Measurements from ENCODE around the gene PDZD4.

The PDZD4 gene, protein sequence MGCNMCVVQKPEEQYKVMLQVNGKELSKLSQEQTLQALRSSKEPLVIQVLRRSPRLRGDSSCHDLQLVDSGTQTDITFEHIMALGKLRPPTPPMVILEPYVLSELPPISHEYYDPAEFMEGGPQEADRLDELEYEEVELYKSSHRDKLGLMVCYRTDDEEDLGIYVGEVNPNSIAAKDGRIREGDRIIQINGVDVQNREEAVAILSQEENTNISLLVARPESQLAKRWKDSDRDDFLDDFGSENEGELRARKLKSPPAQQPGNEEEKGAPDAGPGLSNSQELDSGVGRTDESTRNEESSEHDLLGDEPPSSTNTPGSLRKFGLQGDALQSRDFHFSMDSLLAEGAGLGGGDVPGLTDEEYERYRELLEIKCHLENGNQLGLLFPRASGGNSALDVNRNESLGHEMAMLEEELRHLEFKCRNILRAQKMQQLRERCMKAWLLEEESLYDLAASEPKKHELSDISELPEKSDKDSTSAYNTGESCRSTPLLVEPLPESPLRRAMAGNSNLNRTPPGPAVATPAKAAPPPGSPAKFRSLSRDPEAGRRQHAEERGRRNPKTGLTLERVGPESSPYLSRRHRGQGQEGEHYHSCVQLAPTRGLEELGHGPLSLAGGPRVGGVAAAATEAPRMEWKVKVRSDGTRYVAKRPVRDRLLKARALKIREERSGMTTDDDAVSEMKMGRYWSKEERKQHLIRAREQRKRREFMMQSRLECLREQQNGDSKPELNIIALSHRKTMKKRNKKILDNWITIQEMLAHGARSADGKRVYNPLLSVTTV

GRCh38 chrX:153829799-153830639 lies at the start of gene PDZD4:
Gene PDZD4, minus strand, starts transcription at chrX:153830544. Its CDS starts 246 bp downstream, at chrX:153830298.
- no peak for DNase-seq (ENCODE audit: low read depth)

DNA sequence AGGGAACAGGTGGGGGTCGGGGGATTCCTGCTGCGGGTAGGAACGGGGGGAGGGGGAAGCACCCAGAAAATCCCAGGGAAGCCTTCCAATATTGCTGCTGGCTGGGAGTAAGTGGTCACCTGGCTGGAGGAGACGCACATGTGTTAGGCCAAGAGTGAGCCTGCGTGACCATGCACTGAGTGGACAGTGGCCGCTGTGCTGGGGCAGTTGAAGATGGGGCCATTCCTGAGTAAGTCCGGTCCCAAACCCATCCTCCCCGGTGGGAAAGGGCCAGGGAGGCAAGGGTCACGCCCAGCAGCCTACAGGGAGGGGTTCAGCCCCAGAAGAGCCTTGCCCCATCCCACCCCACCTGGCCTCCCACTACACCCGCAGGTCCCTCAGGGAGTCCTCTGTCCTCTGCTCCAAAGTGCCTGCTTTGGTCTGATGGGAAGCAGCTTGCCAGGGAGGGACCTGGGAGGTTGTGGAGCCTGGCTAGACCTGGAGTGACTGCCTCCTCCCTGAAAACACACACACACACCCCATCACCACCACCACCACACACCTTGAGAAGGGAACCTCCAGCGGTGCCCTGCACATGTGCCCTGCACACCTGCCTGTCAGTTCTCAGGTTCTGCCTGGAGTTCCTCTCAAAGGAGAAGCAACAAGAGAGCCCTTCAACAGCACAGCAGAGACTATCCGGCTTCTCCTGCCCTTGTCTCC lies 49.5 kb upstream of the PDZD4 start:
- DNase-seq (ENCODE audit: low read depth) = no peak

GRCh38 chrX:153878969-153879653 lies 48.8 kb upstream of the PDZD4 start:
- no peak for DNase-seq (ENCODE audit: low read depth)

- DNase-seq (ENCODE audit: low read depth) = no peak
Observed at GRCh38 chrX:153878345-153878744, 48.0 kb upstream of the PDZD4 start.

DNA sequence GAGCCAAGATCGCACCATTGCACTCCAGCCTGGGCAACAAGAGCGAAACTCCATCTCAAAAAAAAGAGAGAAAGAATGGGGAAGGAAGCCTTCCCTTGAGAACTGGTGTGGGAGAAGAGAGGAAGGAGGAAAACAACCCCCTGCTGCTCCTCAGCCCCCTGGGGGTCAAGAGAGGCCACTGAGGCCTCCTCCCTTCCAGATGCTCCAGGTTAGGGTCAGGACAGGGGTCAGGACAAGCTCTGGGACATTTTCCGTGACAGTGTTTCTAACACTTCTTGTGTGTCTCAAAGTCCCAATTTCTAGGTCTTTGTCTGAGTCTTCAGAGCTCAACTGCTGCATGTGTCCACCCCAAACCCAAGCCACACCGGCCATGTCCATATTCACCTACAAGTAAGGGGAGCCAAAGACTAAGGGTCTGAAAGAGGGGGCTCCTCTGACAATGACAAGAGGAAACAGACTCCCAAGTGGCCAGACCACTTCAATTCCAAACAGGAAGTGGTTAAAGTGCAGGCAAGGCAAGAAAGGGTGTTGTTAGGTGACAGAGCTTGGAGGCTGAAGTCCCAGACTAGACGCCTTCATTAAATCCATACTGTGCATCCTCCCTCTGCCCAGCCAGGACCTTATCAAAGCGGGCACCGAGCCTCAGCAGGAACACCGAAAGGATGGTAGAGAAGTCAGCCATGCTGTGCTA lies 47.4 kb upstream of the PDZD4 start:
- no peak for DNase-seq (ENCODE audit: low read depth)

GRCh38 chrX:153876112-153876491 lies 45.8 kb upstream of the PDZD4 start:
- DNase-seq (ENCODE audit: low read depth) = no peak

DNA sequence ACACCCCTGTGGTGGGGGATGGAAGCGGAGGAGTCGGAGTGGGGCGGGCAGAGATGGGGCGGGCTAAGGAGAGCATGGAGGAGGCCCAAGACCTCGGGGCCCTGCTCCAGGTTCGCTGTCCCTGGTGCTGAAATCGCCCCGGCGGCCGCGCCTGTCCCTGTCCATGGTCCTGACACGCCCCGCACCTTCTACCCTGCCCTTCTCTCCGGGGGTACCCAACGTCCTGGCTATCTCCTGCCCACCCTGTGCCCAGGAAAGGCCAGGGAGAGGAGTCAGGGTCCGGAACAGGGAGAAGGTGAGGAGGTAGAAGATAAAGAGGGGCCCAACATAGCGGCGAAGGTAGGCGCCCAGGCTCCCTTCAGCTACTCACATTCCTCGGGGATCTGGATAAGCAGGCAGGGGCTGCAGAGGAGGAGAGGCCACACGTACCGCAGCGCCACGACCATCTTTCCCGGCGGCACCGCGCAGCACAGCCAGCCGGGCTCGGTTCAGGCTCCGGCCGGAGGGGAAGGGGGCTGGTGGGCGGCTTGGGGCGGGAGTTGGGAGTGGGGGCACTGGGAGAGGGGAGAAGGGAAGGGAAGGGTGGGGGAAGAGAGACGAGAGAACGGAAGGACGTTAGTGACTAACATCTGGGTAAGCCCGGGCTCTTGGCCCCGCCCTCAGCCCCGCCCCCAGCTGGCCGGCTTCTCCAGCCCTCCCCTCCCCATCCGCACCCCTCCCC lies 45.2 kb upstream of the PDZD4 start:
- no peak for DNase-seq (ENCODE audit: low read depth)

GRCh38 chrX:153874366-153875125 lies 44.2 kb upstream of the PDZD4 start:
- no peak for DNase-seq (ENCODE audit: low read depth)

DNA sequence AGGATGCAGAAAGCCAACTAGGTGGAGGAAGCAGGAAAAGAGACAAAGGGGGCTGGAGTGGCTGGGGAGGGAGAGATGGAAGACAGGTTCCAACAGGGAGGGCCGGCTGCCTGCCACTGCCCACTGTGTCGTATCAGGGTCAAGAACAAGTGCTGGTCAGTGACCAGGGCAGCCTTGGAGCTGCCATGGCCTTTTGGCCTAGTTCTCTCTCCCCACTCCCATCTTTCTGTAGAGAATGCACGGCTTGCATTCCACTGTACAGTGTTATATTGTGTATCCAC lies 43.7 kb upstream of the PDZD4 start:
- no peak for DNase-seq (ENCODE audit: low read depth)

DNA sequence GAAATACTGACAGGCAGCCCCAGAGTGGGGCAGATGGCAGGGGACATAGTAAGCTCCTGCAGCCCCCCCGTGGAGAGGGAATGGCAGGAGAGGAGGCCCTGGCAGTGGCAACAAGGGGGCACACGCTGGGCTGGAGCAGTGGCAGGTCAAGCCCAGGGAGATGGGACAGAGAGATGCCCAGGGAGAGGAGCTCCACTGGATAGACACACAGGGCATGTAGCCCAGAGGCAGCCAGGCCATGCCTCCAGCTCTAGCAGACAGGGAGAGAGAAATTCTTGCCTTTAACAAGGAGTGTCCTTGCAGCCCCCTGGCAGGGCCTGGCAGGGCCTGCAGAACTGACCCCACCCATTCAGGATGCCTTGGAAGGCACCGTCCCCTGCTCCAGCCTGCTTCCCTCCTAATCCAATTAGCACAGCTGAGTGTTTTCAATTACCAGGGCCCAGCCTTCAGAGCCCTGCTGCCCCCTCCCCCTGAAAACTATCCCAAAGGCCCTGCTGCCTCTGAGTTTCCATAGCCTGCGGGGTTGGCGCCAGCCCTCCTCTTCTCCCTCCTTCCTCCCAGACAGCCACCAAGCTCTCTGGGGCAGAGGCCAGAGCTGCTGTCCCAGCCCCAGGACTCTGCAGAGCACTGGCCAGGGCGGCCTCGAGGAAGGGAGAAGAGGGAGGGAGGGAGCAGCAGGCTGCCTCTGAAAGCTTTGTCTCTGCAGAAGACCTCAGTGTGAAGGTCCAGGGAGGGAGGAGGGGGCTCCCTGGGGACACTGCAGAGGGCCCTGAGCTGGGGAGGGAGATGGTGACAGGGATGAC lies 43.1 kb upstream of the PDZD4 start:
- DNase-seq (ENCODE audit: low read depth) = no peak

- DNase-seq (ENCODE audit: low read depth) = no peak
Observed at GRCh38 chrX:153871946-153872878, 41.9 kb upstream of the PDZD4 start.

GRCh38 chrX:153871451-153871850 lies 41.1 kb upstream of the PDZD4 start:
- DNase-seq (ENCODE audit: low read depth) = no peak

DNA sequence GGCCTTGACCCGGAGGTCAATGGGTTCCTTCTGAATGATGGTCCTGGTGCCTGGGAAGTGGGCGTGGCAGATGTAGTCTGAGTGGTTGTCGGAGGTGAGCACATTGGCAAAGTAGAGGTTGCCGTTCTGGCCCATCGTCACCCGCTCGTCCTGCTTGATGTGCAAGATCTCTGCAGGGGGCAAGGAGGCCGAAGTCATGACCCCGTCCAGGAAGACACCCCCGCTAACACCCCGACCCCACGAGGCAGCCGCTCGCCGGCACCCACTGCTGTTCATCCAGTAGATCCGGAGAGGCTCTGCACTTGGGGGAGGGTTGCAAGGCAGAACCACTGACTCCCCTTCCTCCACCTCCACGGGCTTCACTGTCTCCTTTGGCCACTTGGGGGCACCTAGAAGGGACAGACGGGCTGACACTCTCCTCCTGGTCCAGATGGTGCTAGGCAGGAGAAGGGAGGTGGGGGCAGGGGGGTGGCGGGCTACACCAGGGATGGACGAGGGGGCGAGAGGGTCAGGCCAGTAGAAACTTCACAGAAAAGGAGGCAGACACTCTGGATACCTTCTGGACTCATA lies 40.5 kb upstream of the PDZD4 start:
- DNase-seq (ENCODE audit: low read depth) = no peak

- no peak for DNase-seq (ENCODE audit: low read depth)
Observed at GRCh38 chrX:153870288-153870690, 39.9 kb upstream of the PDZD4 start.

GRCh38 chrX:153869473-153870287 lies 39.3 kb upstream of the PDZD4 start:
- no peak for DNase-seq (ENCODE audit: low read depth)

All from non-pigmented ciliary epithelial cell (primary cell).